Kidney capillary endothelial cell (primary cell): Measurements from ENCODE around the gene CAMK2G.
"Not testable (repeated sequence)": the region's sequence is repeated elsewhere in the genome, so short reads cannot be mapped to it uniquely, and the experiment has no call there.

ENCODE experiments used
- DNase-seq: peaks from one replicate; pipeline ENCODE4 v3.0.0-alpha.2; 2018; ENCODE audit warnings: low spot score

Gene CAMK2G

DNA sequence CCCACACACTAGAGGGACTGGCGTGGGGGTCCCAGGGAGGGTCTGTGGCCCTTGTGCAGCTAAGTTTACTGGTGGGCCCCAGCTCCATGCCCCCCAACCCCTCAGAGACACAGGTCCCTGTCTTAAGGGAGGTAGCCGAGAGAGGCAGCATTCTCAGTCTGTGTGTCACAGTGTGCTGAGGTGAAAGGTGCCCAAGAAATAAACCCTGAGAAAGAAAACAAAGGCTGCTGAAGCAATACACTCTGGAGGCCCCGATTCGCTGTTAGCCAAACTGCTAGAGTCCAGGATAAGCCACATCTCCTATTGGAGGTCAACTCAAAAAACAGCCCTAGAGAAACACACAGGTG, 34.3 kb downstream of the CAMK2G start:
- DNase-seq, result no peak

DNA sequence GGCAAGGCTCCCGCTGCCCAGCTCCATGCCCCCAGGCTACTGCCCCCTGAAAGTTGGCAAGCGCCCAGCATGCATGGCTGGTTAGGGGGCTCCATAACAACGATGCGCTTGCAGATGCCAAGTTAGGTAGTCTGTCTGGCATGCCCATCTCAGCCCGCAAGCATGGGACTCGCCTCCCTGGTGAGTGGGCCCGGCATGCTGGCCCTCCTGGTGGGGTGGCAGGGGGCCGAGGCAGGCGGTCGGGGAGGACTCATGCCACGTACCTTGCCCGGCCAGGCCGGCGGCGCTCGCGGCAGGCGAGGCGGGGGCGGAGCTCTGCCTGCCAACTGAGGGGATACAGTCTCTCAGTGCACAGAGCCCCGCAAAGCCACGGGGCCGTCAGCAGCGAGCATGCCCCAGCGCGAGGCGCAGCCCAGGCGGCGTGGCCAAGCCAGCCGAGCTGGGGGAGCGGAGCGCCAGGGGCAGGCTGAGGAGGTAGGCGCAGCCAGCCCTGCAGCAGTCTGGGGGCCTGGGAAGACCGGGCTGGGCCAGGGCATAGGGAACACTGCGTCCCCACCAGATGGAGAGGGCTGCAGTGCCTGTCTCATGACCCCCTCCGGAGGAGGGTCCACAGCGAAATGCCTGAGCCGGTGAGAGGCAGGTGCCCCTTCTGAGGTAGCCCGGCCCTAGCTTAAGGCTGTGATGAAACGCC, 34.9 kb downstream of the CAMK2G start:
- no peak for DNase-seq

GRCh38 chr10:73838827-73839226, 35.5 kb downstream of the CAMK2G start:
- DNase-seq, result no peak

DNA sequence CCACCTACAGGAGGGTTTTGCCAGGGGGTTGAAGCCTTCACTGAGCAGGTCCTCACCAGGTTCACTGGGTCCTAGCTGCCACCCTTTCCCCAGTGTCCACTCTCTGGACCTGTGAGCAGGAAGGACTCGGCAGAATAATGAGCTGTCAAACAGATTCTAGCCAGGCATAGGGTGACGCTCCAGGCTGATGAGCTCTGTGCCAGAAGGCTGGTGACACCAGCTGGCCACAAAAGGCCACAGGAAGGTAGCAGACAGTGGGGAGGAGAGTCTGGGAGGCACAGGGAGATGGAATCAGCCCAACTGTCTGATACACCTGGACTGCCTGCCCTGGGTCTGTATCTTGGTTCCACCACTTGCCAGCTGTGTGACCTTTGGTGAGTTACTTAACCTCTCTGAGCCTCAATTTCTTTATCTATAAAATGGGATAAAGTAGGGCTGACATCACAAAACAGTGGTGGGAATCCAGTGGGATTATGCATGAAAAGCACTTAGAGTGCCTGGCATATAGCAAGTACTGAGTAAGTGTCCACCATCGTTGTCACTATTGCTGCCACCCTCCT, 36.3 kb downstream of the CAMK2G start:
- no peak for DNase-seq

DNA sequence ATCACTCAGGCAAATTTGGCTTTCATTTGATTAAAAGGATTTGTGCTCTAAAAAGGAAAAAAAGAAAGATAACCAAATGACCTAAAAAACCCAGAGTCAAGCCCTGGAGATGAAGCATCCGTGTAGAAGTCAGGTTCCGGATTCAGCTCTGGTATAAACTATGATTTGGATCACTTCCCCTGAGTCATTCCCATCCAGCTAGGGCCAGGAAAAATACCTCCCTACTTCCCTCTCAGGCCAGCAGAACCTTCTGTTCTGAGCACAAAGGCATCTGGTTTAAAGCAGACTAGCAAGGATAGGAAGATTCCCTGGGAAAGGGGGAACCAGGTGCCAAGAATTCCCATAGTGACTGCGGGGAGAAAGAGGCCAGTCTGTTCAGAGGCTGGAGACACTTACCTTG, 37.3 kb downstream of the CAMK2G start:
- peak; percentile 61 for DNase-seq

- DNase-seq, result no peak
Observed at GRCh38 chr10:73836427-73836980, 37.9 kb downstream of the CAMK2G start.

DNA sequence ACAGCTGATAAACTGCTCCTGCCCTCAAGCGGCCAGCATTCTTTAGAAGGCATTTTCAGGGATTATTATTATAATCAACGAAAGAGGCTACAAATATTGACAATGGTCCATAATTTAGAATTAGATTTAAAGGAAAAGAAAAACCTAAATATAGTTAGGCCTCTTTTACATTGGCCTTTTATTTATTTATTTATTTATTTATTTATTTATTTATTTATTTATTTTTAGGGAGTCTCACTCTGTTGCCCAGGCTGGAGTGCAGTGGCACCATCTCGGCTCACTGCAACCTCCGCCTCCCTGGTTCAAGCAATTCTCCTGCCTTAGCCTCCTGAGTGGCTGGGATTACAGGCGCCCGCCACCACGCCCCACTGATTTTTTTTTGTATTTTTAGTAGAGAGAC, 45.3 kb downstream of the CAMK2G start:
- DNase-seq, result not testable (repeated sequence)

- DNase-seq, result no peak
Observed at GRCh38 chr10:73828161-73828560, 46.2 kb downstream of the CAMK2G start.

GRCh38 chr10:73827346-73828089, 46.8 kb downstream of the CAMK2G start:
- no peak for DNase-seq

GRCh38 chr10:73824146-73824725, 50.1 kb downstream of the CAMK2G start:
- no peak for DNase-seq

DNA sequence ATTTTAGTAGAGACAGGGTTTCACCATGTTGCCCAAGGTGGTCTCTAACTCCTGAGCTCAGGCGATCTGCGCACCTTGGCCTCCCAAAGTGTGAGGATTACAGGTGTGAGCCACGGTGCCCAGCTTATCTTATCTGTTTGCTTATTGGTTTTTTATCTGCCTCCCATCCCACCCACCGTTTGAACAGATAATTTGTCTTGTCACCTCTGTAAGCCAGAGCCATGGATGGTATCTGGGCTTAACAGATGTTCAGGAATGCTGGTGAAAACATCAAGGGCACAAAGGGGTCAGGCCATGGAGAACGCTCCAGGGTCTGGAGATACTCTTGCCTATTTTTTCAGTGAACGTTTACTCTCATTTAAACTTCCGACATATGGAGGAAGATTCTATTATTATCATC, 51.0 kb downstream of the CAMK2G start:
- no peak for DNase-seq

DNA sequence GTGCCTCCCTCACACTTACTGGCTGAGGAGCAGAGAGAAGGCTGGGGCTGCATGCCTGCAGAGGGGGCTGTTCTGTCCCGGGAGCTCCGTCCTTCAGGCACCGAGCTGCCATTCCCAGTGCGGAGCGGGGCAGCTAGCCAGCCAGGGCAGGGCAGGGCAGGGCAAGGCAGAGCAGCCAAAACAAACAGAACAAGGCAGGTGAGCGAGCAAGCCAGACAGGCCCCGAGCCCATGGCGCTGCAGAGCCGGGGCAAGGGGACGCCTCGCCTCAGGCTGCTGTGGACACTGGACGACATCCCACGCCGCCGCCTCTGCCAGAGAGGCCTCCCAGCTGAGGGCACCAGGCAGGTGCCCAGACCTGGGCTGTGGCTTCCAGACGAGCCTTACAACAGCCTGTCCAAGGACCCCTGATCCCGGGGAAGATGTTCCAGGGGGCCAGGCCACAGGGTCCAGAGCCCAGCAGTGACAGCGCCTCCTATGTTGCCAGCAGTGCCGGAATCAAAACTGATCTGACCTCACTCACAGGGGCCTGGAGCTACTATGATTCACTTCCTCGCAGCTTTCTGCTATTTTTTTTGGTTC, 54.8 kb downstream of the CAMK2G start:
- no peak for DNase-seq

DNA sequence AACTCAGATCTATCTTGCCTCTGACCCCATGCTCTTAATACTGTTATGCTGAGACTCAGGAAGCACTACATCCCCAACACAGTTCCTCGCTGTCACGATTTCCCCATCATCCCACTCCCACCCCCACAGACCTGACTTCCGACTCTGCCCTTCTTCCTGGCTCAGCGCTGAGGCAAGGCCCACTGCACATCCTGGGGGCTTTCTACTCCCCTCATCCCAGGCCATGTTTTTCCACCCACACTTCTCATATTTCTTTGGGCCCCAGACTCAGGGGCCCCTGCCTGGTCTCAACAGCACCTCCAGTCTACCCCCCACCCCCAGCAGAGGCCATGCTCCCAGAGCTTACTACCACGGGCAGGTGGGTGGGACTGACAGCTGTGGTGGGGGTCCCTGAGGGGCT, 55.3 kb downstream of the CAMK2G start:
- DNase-seq, result no peak

- no peak for DNase-seq
Observed at GRCh38 chr10:73818402-73818801, 56.0 kb downstream of the CAMK2G start.

DNA sequence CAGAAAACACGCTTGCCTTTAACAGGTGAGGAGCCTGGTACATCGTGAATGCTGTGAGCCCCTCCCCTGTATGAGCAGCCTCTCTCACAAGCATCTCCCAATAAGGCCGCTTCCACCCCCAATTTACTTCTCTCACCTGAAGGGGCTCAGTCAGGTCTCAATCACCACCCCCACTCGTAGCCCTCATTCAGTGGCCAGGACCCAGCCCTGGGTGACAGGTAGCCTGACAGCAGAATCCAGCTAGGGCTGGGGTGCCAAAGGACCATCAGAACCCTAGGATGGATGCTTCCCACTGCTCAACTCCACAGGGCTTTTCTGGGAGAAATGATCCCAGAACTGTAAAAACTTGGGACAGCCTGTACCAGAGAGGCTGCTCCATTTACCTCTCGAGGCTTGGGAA, 56.5 kb downstream of the CAMK2G start:
- no peak for DNase-seq

- DNase-seq, result no peak
Observed at GRCh38 chr10:73816917-73817729, 57.2 kb downstream of the CAMK2G start.

DNA sequence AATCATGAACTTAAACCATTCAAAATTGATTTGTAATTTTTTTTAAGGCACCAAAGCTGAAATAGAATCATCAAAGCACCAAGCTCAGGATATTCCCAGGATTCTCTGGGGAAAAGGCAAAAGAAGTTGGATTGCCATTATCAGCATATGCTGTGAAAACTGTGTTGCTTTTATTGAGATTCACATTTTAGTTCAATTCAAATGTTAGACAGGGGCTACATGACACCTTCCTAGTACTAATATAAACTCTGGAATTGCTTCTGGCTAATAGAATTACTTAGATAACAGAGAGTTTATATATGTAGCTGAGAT, 58.7 kb downstream of the CAMK2G start:
- no peak for DNase-seq

- DNase-seq, result no peak
Observed at GRCh38 chr10:73814896-73815718, 59.2 kb downstream of the CAMK2G start.

GRCh38 chr10:73814276-73814895, 60.0 kb downstream of the CAMK2G start:
- no peak for DNase-seq

GRCh38 chr10:73813333-73813732, 61.0 kb downstream of the CAMK2G start:
- DNase-seq, result no peak
